ENCODE measurements around the gene CMTM5. TPM values are rescaled to one million over a fixed set of nuclear protein-coding genes. Genes with fewer than 3 reads are reported as not detected.

The CMTM5 gene
- polyA plus RNA-seq, 1 of the 3 experiments (the other 2 are of a cell fraction), result 0.13 TPM

GRCh38 chr14:23406725-23407355 lies 30.0 kb downstream of the CMTM5 start:
- ChIA-PET CTCF (interaction anchor here (2.9 kb wide), 1 partner anchor 27 kb away, joined by 8 read pairs; no protein-coding TSS in a partner anchor), POLR2A (no interaction called here)
- no peaks in the 10 kb centered on the region for H4K20me1 ChIP-seq (ENCODE audit: insufficient read depth)
- H3K36me3 ChIP-seq (replicated peaks in 1 of 2; ENCODE audit: control insufficient read depth in 1 of 2, insufficient read depth in 2 of 2, low read length in 1 of 2), result no peaks in the 10 kb centered on the region
- DNase-seq, result no peak
- peaks cover 0 to 9% of the 10 kb centered on the region in 2 experiments; a peak in 1 of 4 replicates for H3K4me1 ChIP-seq (ENCODE audit: control insufficient read depth in 1 of 2, insufficient read depth in 2 of 2, low read depth in 1 of 2, low read length in 1 of 2)
- no peak for TF ChIP-seq FOXM1 (IDR thresholded peaks at IDR 0.05; ENCODE audit: low read depth)
- no peak for TF ChIP-seq MXI1 (IDR thresholded peaks at IDR 0.05; ENCODE audit: low read depth, low read length)
- no peak for TF ChIP-seq EP300 (IDR thresholded peaks at IDR 0.05; ENCODE audit: borderline replicate concordance in 1 of 2, low read depth in 1 of 2, low read length in 1 of 2)
- TF ChIP-seq EZH2phosphoT487 (IDR thresholded peaks at IDR 0.05; ENCODE audit: borderline replicate concordance, low read depth), result no peak
- no peak for TF ChIP-seq ELF1 (IDR thresholded peaks at IDR 0.05)
- H3K27me3 ChIP-seq (ENCODE audit: insufficient read depth), result peaks cover 43% of the 10 kb centered on the region
- no peaks in the 10 kb centered on the region for H3K9me2 ChIP-seq
- no peaks in the 10 kb centered on the region for H3K79me2 ChIP-seq (ENCODE audit: insufficient read depth)
- no peaks in the 10 kb centered on the region for H3K9me3 ChIP-seq
- no peak overlapping the region for H3K4me2 ChIP-seq
- H3K27ac ChIP-seq (ENCODE audit: low read depth in 2 of 2, low read length in 1 of 2), result no peak overlapping the region
- no peak overlapping the region for H3K4me3 ChIP-seq (ENCODE audit: low read depth in 2 of 2, low read length in 1 of 2)
- no peaks in the 10 kb centered on the region for H3F3A ChIP-seq (replicated peaks; ENCODE audit: insufficient read depth)
- no peak overlapping the region for H3K9ac ChIP-seq
- H2AFZ ChIP-seq (ENCODE audit: low read depth), result no peak overlapping the region
- WGBS (ENCODE audit: low lambda C conversion rate), result 46% methylated on average over 14 of the region's 15 CpGs

GRCh38 chr14:23407516-23408306 lies 30.9 kb downstream of the CMTM5 start, which contains the start of gene MYH6:
TSS of gene MYH6 (minus strand) at chr14:23408273. CDS start at chr14:23407223, 1,050 bp downstream.
- H3K9ac ChIP-seq, result no peak within 1 kb of the TSS
- no peak for DNase-seq
- H3K9me3 ChIP-seq, result no peaks in the 10 kb centered on the region
- ChIA-PET CTCF (no interaction called here), POLR2A (no interaction called here)
- H3K4me1 ChIP-seq (ENCODE audit: control insufficient read depth in 1 of 2, insufficient read depth in 2 of 2, low read depth in 1 of 2, low read length in 1 of 2), result peaks cover 0 to 9% of the 10 kb centered on the region in 2 experiments; a peak in 1 of 4 replicates
- H2AFZ ChIP-seq (ENCODE audit: low read depth), result no peak within 1 kb of the TSS
- no peaks in the 10 kb centered on the region for H4K20me1 ChIP-seq (ENCODE audit: insufficient read depth)
- H3K27ac ChIP-seq (ENCODE audit: low read depth in 2 of 2, low read length in 1 of 2), result no peak within 1 kb of the TSS
- no peaks in the 10 kb centered on the region for H3K36me3 ChIP-seq (replicated peaks in 1 of 2; ENCODE audit: control insufficient read depth in 1 of 2, insufficient read depth in 2 of 2, low read length in 1 of 2)
- H3K27me3 ChIP-seq (ENCODE audit: insufficient read depth), result peaks cover 41% of the 10 kb centered on the region
- TF ChIP-seq MAX (IDR thresholded peaks at IDR 0.05; ENCODE audit: low read depth), result no peak
- no peak for TF ChIP-seq IRF3 (IDR thresholded peaks at IDR 0.05; ENCODE audit: low read depth, low read length)
- TF ChIP-seq SMC3 (IDR thresholded peaks at IDR 0.05; ENCODE audit: low read depth, low read length), result no peak
- TF ChIP-seq EP300 (IDR thresholded peaks at IDR 0.05; ENCODE audit: borderline replicate concordance in 1 of 2, low read depth in 1 of 2, low read length in 1 of 2), result no peak
- no peak for TF ChIP-seq PBX3 (IDR thresholded peaks at IDR 0.05)
- no peak for TF ChIP-seq FOXJ3 (CRISPR knock-in tag; IDR thresholded peaks at IDR 0.05)
- TF ChIP-seq FOXM1 (IDR thresholded peaks at IDR 0.05; ENCODE audit: low read depth), result no peak
- no peak for TF ChIP-seq REST (IDR thresholded peaks at IDR 0.05; ENCODE audit: low read depth, low read length)
- TF ChIP-seq FOSL2 (IDR thresholded peaks at IDR 0.05; ENCODE audit: borderline replicate concordance, low read depth), result no peak
- H3K79me2 ChIP-seq (ENCODE audit: insufficient read depth), result no peaks in the 10 kb centered on the region
- H3K9me2 ChIP-seq, result no peaks in the 10 kb centered on the region
- H3K4me3 ChIP-seq (ENCODE audit: low read depth in 2 of 2, low read length in 1 of 2), result no peak within 1 kb of the TSS
- H3K4me2 ChIP-seq, result no peak within 1 kb of the TSS
- 43% methylated on average over 15 of the region's 15 CpGs for whole genome bisulfite sequencing (ENCODE audit: low lambda C conversion rate)
- H3F3A ChIP-seq (replicated peaks; ENCODE audit: insufficient read depth), result no peaks in the 10 kb centered on the region
